Activated T-helper 2 cell treated with anti-CD3 and anti-CD28 coated beads, Interferon-gamma antibody, Interleukin-2, Interleukin-4, amounts not matched to agents 10 μg/mL and 5 μg/mL and 100 μg/mL, durations not matched to agents 14 hours and 24 hours and 36 hours (primary cell): ENCODE measurements around the gene NTSR1. TPM values are rescaled to one million over a fixed set of nuclear protein-coding genes. Genes with fewer than 3 reads are reported as not detected.

Source experiments
- DNase-seq: peaks from one replicate; pipeline ENCODE4 v3.0.0; 2021; ENCODE audit warnings: low spot score
- H3K27ac Mint-ChIP-seq: one replicate; pipeline ENCODE4 v1.8.0; 2021; ENCODE audit warnings: mixed read lengths
- H3K27me3 Mint-ChIP-seq: one replicate; pipeline ENCODE4 v1.8.0; 2021; ENCODE audit warnings: low read depth, mixed read lengths
- H3K36me3 Mint-ChIP-seq: one replicate; pipeline ENCODE4 v1.8.0; 2021; ENCODE audit warnings: low read depth, mixed read lengths
- H3K4me1 Mint-ChIP-seq: one replicate; pipeline ENCODE4 v1.8.0; 2021; ENCODE audit warnings: low read depth, mixed read lengths
- H3K4me3 Mint-ChIP-seq: one replicate; pipeline ENCODE4 v1.8.0; 2021; ENCODE audit warnings: low read depth, mild to moderate bottlenecking, moderate library complexity, mixed read lengths
- H3K9me3 Mint-ChIP-seq: one replicate; pipeline ENCODE4 v1.8.0; 2021; ENCODE audit warnings: mixed read lengths
- intact Hi-C: fragments of 100-400 bp; cut with micrococcal nuclease; formaldehyde crosslinking; loops from one replicate; pipeline ENCODE4 v1.15.1; 2023
- total RNA-seq: library from RNA; stranded (reverse); gene quantifications from 2 replicates; pipeline ENCODE4 v1.2.3, GENCODE V29; 2022

The NTSR1 gene
- total RNA-seq, 1 donor from 2014 or later = not detected

DNA sequence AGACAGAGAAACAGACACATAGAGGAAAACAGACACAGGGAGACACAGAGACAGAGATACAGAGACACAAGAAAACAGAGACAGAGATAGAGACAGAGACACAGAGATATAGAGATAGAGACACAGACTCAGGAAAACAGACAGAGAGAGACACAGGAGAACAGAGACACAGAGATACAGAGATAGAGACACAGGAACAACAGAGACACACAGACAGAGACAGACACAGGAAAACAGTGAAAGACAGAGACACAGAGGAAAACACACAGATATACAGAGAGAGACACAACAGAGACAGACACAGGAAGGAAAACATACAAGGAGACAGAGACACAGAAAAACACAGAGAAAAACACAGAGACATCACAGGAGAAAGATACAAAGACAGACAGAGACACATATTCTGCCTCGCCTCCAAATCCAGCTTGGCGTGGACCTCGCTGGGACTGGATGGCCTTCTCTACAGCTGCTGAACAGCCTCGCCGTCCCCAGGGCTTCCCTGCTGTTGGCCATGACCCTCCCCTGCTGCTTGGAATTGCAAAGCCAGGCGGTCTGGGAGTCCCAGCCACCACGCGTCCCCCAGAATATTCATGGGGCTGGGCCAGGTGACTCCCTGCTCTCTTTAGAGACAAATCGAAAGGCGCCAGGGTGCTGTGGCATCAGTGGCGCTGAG is 36.8 kb downstream of the NTSR1 start:
- no peak overlapping the region for H3K27ac Mint-ChIP-seq
- H3K9me3 Mint-ChIP-seq = no peaks in the 10 kb centered on the region
- H3K27me3 Mint-ChIP-seq = peaks cover 47% of the 10 kb centered on the region
- no peaks in the 10 kb centered on the region for H3K36me3 Mint-ChIP-seq
- no peak overlapping the region for H3K4me3 Mint-ChIP-seq
- no peak for DNase-seq
- intact Hi-C loops = no loop called here
- H3K4me1 Mint-ChIP-seq = peaks cover 10% of the 10 kb centered on the region

DNA sequence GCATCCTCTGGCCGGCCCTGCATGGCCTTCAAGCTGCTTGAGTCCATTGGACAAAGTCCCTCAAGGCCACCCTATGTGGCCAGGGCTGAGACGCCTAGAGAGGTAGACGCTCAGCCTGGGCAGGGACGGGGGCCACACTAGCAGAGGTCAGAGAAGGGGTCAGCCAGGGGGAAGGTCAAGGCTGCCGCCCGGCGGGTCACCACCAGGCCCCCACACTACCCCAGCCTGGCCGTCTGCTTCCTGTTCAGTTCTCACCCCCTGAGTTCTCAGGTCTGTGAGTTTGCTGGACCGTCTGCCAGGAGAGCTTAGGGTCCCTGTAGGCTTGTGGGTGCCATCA is 37.3 kb downstream of the NTSR1 start:
- peaks cover 7% of the 10 kb centered on the region for H3K4me1 Mint-ChIP-seq
- H3K4me3 Mint-ChIP-seq = no peak overlapping the region
- intact Hi-C loops = no loop called here
- H3K9me3 Mint-ChIP-seq = no peaks in the 10 kb centered on the region
- H3K27me3 Mint-ChIP-seq = peaks cover 47% of the 10 kb centered on the region
- H3K27ac Mint-ChIP-seq = no peak overlapping the region
- DNase-seq = no peak
- no peaks in the 10 kb centered on the region for H3K36me3 Mint-ChIP-seq

DNA sequence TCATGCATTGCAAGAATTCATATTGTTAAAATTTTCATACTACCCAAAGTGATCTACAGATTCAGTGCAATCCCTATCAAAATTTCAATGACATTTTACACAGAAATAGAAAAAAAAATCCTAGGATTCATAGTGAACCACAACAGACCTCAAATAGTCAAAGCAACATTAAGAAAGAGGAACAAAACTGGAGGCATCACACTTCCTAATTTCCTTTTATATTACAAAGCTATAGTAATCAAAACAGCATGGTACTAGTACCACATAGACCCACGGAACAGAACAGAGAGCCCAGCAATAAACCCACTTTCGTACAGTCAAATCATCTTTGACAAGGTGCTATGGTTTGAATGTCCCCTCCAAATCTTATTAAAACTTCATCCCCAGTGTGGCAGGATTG is 39.7 kb downstream of the NTSR1 start:
- Mint-ChIP-seq H3K4me1 (peaks cover 5% of the 10 kb centered on the region), H3K4me3 (no peak overlapping the region), H3K36me3 (no peaks in the 10 kb centered on the region), H3K27me3 (peaks cover 51% of the 10 kb centered on the region), H3K27ac (no peak overlapping the region), H3K9me3 (no peaks in the 10 kb centered on the region)
- intact Hi-C loops = no loop called here
- no peak for DNase-seq

DNA sequence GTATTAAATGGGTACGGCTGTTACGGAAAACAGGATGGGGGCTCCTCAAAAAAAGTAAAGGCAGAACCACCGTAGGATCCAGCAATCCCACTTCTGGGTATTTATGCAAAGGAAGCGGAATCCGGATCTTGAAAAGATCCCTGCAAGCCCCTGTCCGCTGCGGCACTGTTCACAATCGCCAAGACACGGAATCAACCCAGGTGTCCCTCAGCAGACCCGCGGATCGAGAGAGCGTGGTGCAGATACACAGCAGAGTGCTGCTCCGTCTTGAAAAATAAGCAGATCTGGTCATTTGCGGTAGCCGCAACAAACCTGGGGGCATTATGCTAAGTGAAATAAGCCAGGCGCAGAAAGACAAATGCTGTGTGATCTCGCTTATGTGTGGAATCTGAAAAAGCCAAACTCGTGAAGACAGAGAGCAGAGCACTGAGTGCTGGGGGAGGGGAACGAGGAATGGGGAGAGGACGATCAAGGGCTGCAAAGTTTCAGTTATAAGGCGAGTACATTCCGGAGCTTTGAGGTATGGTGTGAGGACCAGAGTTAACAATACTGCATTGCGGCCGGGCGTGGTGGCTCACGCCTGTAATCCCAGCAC is 41.3 kb downstream of the NTSR1 start:
- no peaks in the 10 kb centered on the region for H3K36me3 Mint-ChIP-seq

DNA sequence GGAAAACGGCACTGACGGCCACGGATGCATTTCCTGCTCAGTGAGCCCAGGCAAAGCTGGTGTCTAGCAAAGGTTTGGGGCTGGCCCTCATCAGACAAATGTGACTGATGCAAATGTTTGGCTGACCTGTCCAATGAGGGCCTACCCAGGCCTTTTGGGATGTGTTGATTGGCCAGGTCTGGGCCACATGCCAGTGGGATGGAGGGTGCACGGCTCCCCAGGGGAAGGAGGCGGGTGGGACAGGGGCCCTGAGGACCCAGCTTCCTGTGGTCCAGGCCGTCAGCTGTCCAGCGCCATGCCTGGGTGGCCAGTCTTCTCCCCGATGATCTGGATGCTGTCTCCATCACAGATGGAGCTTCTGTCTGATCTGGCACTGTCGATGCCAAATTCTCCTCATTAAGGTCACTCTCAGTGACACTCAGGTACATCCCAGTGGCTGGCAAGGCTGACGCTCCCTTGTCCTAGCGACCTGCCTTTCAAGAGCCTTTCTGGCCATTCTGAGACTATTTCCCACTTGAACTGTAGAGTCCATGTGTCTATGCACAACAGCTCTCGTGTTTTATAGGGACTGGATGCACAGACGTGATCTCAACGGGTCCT is 43.0 kb downstream of the NTSR1 start:
- DNase-seq = no peak
- Mint-ChIP-seq H3K27ac (no peak overlapping the region), H3K4me1 (no peaks in the 10 kb centered on the region), H3K27me3 (peaks cover 39% of the 10 kb centered on the region), H3K36me3 (no peaks in the 10 kb centered on the region), H3K9me3 (no peaks in the 10 kb centered on the region), H3K4me3 (no peak overlapping the region)
- intact Hi-C loops = no loop called here

More for the DNA sequence above, 41.3 kb downstream of the NTSR1 start:
- no peak for DNase-seq
- Mint-ChIP-seq H3K27ac (no peak overlapping the region), H3K27me3 (peaks cover 44% of the 10 kb centered on the region), H3K9me3 (no peaks in the 10 kb centered on the region), H3K4me1 (peaks cover 5% of the 10 kb centered on the region), H3K4me3 (no peak overlapping the region)
- intact Hi-C loops = no loop called here

DNA sequence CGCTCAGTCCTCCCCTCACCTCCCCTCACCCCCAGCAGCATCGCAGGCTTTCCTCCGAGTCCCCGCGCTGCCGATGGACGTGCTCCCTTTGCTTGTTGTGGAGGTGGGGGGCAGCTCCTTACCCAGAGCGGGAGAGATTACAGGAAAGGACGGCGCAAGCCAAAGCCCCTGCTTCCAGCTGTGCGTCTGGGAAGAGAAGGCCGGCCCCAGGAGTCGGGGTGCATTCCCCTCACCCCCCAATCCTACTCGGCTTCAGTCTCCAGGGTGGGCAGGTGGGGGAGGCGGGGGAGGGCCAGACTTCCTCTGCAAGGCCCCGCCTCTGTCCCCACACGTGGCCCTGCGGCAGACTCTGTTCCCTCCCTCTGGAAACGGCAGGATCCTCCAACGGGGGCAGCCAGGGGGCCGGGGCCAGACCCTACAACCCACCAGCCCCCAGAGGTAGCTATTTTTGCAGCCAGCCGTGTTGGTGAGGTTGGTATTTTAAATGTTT is 43.6 kb downstream of the NTSR1 start:
- H3K4me3 Mint-ChIP-seq = no peak overlapping the region
- no peaks in the 10 kb centered on the region for H3K9me3 Mint-ChIP-seq
- no peak for DNase-seq
- H3K36me3 Mint-ChIP-seq = no peaks in the 10 kb centered on the region
- intact Hi-C loops = no loop called here
- no peak overlapping the region for H3K27ac Mint-ChIP-seq
- peaks cover 41% of the 10 kb centered on the region for H3K27me3 Mint-ChIP-seq
- H3K4me1 Mint-ChIP-seq = no peaks in the 10 kb centered on the region

DNA sequence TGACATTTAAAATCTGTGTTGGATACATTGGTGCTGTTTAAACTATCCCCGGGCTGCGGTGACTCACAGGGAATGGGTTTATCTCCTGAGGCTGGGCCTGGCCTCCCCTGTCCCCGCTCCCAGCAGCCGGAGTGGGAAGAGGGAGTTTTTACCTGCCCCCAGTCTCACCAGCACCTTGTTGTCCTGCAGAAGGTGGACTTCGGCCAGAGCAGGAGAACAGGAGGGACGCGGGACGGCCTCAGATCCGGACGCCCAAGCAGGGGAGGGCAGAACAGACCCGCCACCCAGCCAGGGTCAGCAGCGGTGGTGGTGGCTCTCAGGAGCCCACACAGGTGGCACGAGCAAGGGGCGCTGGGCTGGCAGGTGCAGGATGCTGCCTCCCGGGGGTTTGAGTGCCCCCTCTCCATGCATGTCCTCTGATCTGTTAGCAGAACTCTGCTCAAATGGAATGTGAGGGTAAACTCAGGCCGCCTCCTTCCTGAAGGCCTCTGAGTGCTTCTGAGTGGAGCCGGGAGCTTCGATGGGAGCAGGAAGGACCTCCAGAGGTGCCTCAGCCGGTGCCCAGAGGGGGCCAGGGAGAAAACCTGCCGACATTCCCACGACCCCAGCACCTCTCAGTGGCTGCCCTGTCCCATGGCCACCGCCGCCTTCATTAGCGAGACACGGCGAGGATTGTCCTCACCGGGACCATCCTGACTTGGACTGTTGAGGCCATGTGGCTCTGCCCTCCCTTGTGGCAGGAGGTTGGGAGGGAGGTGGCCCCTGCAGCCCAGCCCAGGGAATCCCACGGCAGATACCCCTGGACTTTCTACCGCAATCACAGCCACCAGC is 44.2 kb downstream of the NTSR1 start:
- peaks cover 43% of the 10 kb centered on the region for H3K27me3 Mint-ChIP-seq
- H3K9me3 Mint-ChIP-seq = no peaks in the 10 kb centered on the region
- no peak overlapping the region for H3K27ac Mint-ChIP-seq
- intact Hi-C loops = no loop called here
- H3K36me3 Mint-ChIP-seq = no peaks in the 10 kb centered on the region
- no peaks in the 10 kb centered on the region for H3K4me1 Mint-ChIP-seq
- no peak overlapping the region for H3K4me3 Mint-ChIP-seq
- DNase-seq = no peak

DNA sequence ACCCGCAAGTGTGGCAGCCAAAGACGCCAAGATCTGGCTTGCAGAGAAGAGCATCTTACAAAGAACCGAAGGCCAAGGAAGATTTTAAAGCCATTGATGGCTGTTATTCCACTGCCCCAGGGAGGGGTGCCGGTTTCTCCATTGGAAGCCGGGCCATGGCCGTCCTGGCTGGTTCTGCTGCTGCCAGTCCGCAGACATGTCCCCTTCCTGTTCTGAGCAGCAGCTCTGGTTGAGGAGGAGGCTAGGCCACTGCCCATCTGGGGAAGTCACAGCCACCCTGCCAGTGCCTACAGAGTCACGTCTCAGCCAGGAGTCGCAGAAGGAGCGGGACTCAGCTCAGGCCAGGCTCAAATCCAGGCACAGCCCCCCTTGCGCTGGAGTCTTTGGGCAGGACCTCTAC is 45.0 kb downstream of the NTSR1 start:
- H3K4me1 Mint-ChIP-seq = no peaks in the 10 kb centered on the region
- no peak for DNase-seq
- no peak overlapping the region for H3K4me3 Mint-ChIP-seq
- no peak overlapping the region for H3K27ac Mint-ChIP-seq
- peaks cover 36% of the 10 kb centered on the region for H3K27me3 Mint-ChIP-seq
- no peaks in the 10 kb centered on the region for H3K9me3 Mint-ChIP-seq
- H3K36me3 Mint-ChIP-seq = no peaks in the 10 kb centered on the region
- intact Hi-C loops = no loop called here

DNA sequence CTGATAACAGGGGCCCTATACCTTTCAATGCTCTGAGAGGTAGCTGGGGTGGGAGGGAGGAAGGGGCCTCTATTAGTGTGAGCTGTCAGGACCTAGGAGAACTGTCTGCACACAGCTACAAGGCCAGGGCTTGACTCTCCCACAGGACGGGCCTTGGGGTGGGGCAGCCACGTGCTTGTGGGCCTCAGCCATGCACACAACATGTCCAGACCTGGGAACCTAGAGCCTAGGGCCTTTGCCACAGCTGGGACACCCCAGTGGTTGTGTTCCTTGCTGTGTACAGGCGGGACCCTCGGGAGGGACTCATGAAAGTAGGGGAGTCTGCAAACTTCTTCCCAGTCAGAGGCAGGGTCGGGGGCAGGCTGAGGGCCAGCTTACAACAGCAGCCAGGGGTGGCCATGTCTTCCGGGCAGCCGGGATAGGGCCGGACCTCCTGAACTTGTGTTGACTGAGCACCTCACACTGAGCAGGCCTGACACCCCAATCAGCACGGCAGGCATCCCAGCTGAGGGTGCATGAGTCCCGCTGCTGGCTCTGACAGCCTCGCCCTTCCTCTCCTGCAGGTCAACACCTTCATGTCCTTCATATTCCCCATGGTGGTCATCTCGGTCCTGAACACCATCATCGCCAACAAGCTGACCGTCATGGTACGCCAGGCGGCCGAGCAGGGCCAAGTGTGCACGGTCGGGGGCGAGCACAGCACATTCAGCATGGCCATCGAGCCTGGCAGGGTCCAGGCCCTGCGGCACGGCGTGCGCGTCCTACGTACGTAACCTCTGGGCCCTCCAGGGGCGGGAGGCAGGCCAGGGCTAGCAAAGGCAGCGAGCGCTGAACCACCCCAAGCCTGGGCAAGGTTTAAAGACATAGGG is 45.7 kb downstream of the NTSR1 start:
- Mint-ChIP-seq H3K4me1 (no peaks in the 10 kb centered on the region), H3K36me3 (no peaks in the 10 kb centered on the region), H3K4me3 (no peak overlapping the region), H3K27me3 (peaks cover 31% of the 10 kb centered on the region), H3K9me3 (no peaks in the 10 kb centered on the region), H3K27ac (no peak overlapping the region)
- no peak for DNase-seq
- intact Hi-C loops = no loop called here

DNA sequence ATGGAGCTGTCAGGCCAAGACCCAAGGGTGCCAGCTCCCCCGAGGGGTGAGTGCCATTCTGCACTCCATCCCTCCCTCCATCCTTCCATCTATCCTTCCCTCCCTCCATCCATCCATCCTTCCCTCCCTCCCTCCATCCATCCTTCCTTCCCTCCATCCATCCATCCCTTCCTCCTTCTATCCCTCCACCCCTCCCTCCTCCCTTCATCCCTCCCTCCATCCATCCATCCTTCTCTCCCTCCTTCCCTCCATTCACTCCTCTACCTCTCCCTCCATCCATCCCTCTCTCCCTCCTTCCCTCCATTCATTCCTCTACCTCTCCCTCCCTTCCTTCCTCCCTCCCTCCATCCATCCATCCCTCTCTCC is 46.3 kb downstream of the NTSR1 start:
- no peaks in the 10 kb centered on the region for H3K36me3 Mint-ChIP-seq
- no peaks in the 10 kb centered on the region for H3K4me1 Mint-ChIP-seq
- H3K4me3 Mint-ChIP-seq = no peak overlapping the region
- intact Hi-C loops = no loop called here
- no peaks in the 10 kb centered on the region for H3K9me3 Mint-ChIP-seq
- no peak overlapping the region for H3K27ac Mint-ChIP-seq
- no peak for DNase-seq
- peaks cover 27% of the 10 kb centered on the region for H3K27me3 Mint-ChIP-seq

DNA sequence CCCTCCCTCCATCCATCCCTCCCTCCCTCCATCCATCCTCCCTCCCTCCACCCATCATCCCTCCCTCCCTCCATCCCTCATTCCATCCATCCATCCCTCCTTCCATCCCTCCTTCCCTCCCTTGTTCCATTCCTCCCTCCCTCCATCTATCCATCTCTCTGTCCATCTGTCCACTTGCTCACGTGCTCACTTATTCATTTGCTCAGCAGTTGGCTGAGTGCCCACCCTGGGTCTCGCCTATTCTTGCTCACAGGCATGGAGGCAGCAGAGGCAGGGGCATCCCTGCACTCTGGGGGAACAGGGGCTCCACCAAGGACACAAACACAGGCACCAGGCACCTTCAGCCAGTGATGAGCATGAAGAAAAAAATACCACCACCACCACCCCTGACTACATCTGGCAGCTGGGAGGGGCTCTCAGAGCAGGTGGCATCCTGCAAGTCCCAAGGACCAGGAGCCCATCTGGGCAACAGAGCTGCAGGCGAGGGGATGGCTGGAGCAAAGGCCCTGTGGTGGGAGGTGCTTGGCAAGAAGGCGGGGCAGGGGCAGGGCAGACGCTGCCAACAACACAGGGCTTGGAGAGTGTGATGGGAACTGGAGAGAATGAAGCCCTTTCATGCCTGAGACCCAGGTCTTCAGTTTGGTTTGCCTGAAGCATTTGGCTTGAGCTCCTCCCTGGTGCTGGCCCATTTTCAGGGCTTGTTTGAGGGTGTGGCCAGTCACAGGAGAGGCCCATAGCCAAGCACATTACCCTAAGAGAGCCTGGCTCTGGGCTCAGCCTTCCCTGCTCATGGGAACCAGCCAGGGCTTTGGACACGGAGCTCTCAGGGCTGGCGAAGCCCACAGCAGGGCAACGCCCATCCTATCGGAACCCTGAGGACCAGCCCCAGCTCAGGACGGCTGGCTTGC is 47.4 kb downstream of the NTSR1 start:
- H3K27ac Mint-ChIP-seq = no peak overlapping the region
- no peak for DNase-seq

More for the DNA sequence above, 47.4 kb downstream of the NTSR1 start:
- intact Hi-C loops = no loop called here
- H3K4me1 Mint-ChIP-seq = no peaks in the 10 kb centered on the region
- H3K4me3 Mint-ChIP-seq = no peak overlapping the region
- peaks cover 25% of the 10 kb centered on the region for H3K27me3 Mint-ChIP-seq
- H3K9me3 Mint-ChIP-seq = no peaks in the 10 kb centered on the region
- no peaks in the 10 kb centered on the region for H3K36me3 Mint-ChIP-seq
